ENCODE data around the gene BRD3OS.

Gene BRD3OS

GRCh38 chr9:133989625-133990365, 35.5 kb upstream of the BRD3OS start:
- DNase-seq, result no peak

GRCh38 chr9:133990366-133991213, 34.7 kb upstream of the BRD3OS start:
- no peak for DNase-seq

- DNase-seq, result no peak
Measured at GRCh38 chr9:133991214-133991921, 33.9 kb upstream of the BRD3OS start.

GRCh38 chr9:133991964-133992779, 33.1 kb upstream of the BRD3OS start, which contains the start of gene VAV2:
Gene VAV2 (minus strand): TSS chr9:133992324. CDS start chr9:133992278, 46 bp downstream.
- DNase-seq, result peak; percentile 19

GRCh38 chr9:133992780-133993634, 32.3 kb upstream of the BRD3OS start:
- DNase-seq, result peak; percentile 72

GRCh38 chr9:133993635-133994253, 31.5 kb upstream of the BRD3OS start:
- no peak for DNase-seq

GRCh38 chr9:133994353-133995011, 30.8 kb upstream of the BRD3OS start:
- DNase-seq, result peak; percentile 82

GRCh38 chr9:133995012-133995896, 30.0 kb upstream of the BRD3OS start:
- no peak for DNase-seq

GRCh38 chr9:133996531-133997520, 28.5 kb upstream of the BRD3OS start:
- no peak for DNase-seq

GRCh38 chr9:133997584-133997983, 27.7 kb upstream of the BRD3OS start:
- DNase-seq, result no peak

- DNase-seq, result no peak
Measured at GRCh38 chr9:133998915-133999595, 26.2 kb upstream of the BRD3OS start.

GRCh38 chr9:133999851-134000265, 25.4 kb upstream of the BRD3OS start:
- DNase-seq, result no peak

- no peak for DNase-seq
Measured at GRCh38 chr9:134002796-134003195, 22.5 kb upstream of the BRD3OS start.

- DNase-seq, result no peak
Measured at GRCh38 chr9:134003237-134003636, 22.0 kb upstream of the BRD3OS start.

GRCh38 chr9:134004131-134004873, 21.0 kb upstream of the BRD3OS start:
- DNase-seq, result no peak

- no peak for DNase-seq
Measured at GRCh38 chr9:134004881-134005280, 20.4 kb upstream of the BRD3OS start.

GRCh38 chr9:134005381-134005780, 19.9 kb upstream of the BRD3OS start:
- no peak for DNase-seq

All from stimulated activated CD4-positive, alpha-beta T cell treated with anti-CD3 and anti-CD28 coated beads, Interleukin-4, amount 100 ng/mL, for 24 hours (primary cell).